ENCODE measurements around the gene PCBD1. TPM values are rescaled to one million over a fixed set of nuclear protein-coding genes. Genes with fewer than 3 reads are reported as not detected.

The PCBD1 gene
- total RNA-seq, 1 experiment from 2014 or later: 163 TPM

- TF ChIP-seq EZH2 (IDR thresholded peaks at IDR 0.05) (no peak), REST (IDR thresholded peaks at IDR 0.05; ENCODE audit: low read depth) (no peak), RAD21 (IDR thresholded peaks at IDR 0.05; ENCODE audit: low read depth) (no peak), ZNF274 (IDR thresholded peaks at IDR 0.05; ENCODE audit: low read depth, low read length) (no peak), FOSL1 (IDR thresholded peaks at IDR 0.05; ENCODE audit: low read depth) (no peak), EZH2phosphoT487 (IDR thresholded peaks at IDR 0.05; ENCODE audit: borderline replicate concordance) (no peak), CBX3 (IDR thresholded peaks at IDR 0.05; ENCODE audit: low read depth) (no peak), SRF (IDR thresholded peaks at IDR 0.05; ENCODE audit: low read depth) (no peak), JUND (IDR thresholded peaks at IDR 0.05) (no peak), POLR2AphosphoS5 (IDR thresholded peaks at IDR 0.05; ENCODE audit: low read depth, low read length) (no peak), ZFX (IDR thresholded peaks at IDR 0.05) (no peak), CEBPB (IDR thresholded peaks at IDR 0.05; ENCODE audit: low read depth) (no peak), SP1 (IDR thresholded peaks at IDR 0.05; ENCODE audit: low read depth) (no peak)
- TF ChIP-seq, protein P1, sequence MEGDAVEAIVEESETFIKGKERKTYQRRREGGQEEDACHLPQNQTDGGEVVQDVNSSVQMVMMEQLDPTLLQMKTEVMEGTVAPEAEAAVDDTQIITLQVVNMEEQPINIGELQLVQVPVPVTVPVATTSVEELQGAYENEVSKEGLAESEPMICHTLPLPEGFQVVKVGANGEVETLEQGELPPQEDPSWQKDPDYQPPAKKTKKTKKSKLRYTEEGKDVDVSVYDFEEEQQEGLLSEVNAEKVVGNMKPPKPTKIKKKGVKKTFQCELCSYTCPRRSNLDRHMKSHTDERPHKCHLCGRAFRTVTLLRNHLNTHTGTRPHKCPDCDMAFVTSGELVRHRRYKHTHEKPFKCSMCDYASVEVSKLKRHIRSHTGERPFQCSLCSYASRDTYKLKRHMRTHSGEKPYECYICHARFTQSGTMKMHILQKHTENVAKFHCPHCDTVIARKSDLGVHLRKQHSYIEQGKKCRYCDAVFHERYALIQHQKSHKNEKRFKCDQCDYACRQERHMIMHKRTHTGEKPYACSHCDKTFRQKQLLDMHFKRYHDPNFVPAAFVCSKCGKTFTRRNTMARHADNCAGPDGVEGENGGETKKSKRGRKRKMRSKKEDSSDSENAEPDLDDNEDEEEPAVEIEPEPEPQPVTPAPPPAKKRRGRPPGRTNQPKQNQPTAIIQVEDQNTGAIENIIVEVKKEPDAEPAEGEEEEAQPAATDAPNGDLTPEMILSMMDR (IDR thresholded peaks at IDR 0.05 in 2 of 3, conservative IDR thresholded peaks at IDR 0.05 in 1 of 3; ENCODE audit: borderline replicate concordance in 1 of 3, insufficient read depth in 1 of 3, low read depth in 2 of 3, low read length in 2 of 3): no peak
- TF ChIP-seq, protein P2, sequence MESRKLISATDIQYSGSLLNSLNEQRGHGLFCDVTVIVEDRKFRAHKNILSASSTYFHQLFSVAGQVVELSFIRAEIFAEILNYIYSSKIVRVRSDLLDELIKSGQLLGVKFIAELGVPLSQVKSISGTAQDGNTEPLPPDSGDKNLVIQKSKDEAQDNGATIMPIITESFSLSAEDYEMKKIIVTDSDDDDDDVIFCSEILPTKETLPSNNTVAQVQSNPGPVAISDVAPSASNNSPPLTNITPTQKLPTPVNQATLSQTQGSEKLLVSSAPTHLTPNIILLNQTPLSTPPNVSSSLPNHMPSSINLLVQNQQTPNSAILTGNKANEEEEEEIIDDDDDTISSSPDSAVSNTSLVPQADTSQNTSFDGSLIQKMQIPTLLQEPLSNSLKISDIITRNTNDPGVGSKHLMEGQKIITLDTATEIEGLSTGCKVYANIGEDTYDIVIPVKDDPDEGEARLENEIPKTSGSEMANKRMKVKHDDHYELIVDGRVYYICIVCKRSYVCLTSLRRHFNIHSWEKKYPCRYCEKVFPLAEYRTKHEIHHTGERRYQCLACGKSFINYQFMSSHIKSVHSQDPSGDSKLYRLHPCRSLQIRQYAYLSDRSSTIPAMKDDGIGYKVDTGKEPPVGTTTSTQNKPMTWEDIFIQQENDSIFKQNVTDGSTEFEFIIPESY (IDR thresholded peaks at IDR 0.05; ENCODE audit: extremely low read depth, insufficient replicate concordance, low read length): no peak
- H4K20me1 ChIP-seq (ENCODE audit: insufficient read depth): no peaks in the 10 kb centered on the region
- H3K27ac ChIP-seq (ENCODE audit: low read depth, low read length): no peak overlapping the region
- H3K9me3 ChIP-seq (ENCODE audit: control insufficient read depth in 1 of 2, insufficient read depth in 1 of 2, low read depth in 1 of 2, low read length in 2 of 2): no peaks in the 10 kb centered on the region
- CTCF ChIA-PET: interaction anchor here (1.4 kb wide), 1 partner anchor 12 kb away, joined by 11 read pairs; no protein-coding TSS in a partner anchor
- no peak overlapping the region for H3K9ac ChIP-seq (ENCODE audit: low read length)
- H3K27me3 ChIP-seq (ENCODE audit: insufficient read depth, low read length): no peaks in the 10 kb centered on the region
- H3K79me2 ChIP-seq (ENCODE audit: insufficient read depth, low read length): peaks cover 36% of the 10 kb centered on the region
- ATAC-seq (no peak), DNase-seq (ENCODE audit: low read depth, low spot score) (no peak)
- intact Hi-C loops (cut with micrococcal nuclease): no loop called here
- peaks cover 16 to 40% of the 10 kb centered on the region in 2 experiments for H3K4me1 ChIP-seq (ENCODE audit: control insufficient read depth in 1 of 2, insufficient read depth in 2 of 2, low read length in 2 of 2)
- POLR2A ChIA-PET: no interaction called here
- H2AFZ ChIP-seq (ENCODE audit: low read depth, low read length, poor library complexity, severe bottlenecking): no peak overlapping the region
- H3K36me3 ChIP-seq (ENCODE audit: control insufficient read depth in 1 of 2, insufficient read depth in 2 of 2, low read length in 2 of 2): peaks cover 0 to 12% of the 10 kb centered on the region in 2 experiments; a peak in 1 of 4 replicates
- no peak overlapping the region for H3K4me2 ChIP-seq (ENCODE audit: low read length)
- RAD21 ChIA-PET (ENCODE audit: low non-redundant PET in 1 of 2, low total read pairs in 2 of 2, uncharacterized antibody in 2 of 2, unreplicated experiment in 2 of 2): no interaction called here
- BruUV-seq (replicated peaks): no TSS peak
- no peak overlapping the region for H3K4me3 ChIP-seq (replicated peaks in 1 of 2; ENCODE audit: low read depth in 1 of 2, low read length in 2 of 2)
- H3K9me2 ChIP-seq (ENCODE audit: insufficient read depth): no peaks in the 10 kb centered on the region
Measured at GRCh38 chr10:70890917-70891431, 2.6 kb upstream of the PCBD1 start.
